Glutamatergic neuron (in vitro differentiated cells): Measurements from ENCODE around the gene TMPRSS2. TPM values are rescaled to one million over a fixed set of nuclear protein-coding genes. Genes with fewer than 3 reads are reported as not detected.

Source experiments
- DNase-seq: peaks from one replicate; pipeline ENCODE4 v3.0.0; 2022
- H3K27ac Mint-ChIP-seq: one replicate; pipeline ENCODE4 v1.8.0; 2020; ENCODE audit warnings: mild to moderate bottlenecking, mixed read lengths, inconsistent platforms; ENCODE audit not compliant: unreplicated experiment
- H3K27me3 Mint-ChIP-seq: one replicate; pipeline ENCODE4 v1.8.0; 2020; ENCODE audit warnings: mild to moderate bottlenecking, moderate library complexity, mixed read lengths, inconsistent platforms; ENCODE audit not compliant: unreplicated experiment
- H3K36me3 Mint-ChIP-seq: one replicate; pipeline ENCODE4 v1.8.0; 2020; ENCODE audit warnings: mild to moderate bottlenecking, mixed read lengths, inconsistent platforms; ENCODE audit not compliant: unreplicated experiment
- H3K4me1 Mint-ChIP-seq: one replicate; pipeline ENCODE4 v1.8.0; 2020; ENCODE audit warnings: mild to moderate bottlenecking, low read depth, mixed read lengths, inconsistent platforms; ENCODE audit not compliant: unreplicated experiment
- H3K4me3 Mint-ChIP-seq: one replicate; pipeline ENCODE4 v1.8.0; 2020; ENCODE audit warnings: mild to moderate bottlenecking, mixed read lengths, inconsistent platforms; ENCODE audit not compliant: unreplicated experiment
- H3K9me3 Mint-ChIP-seq: one replicate; pipeline ENCODE4 v1.8.0; 2020; ENCODE audit warnings: mild to moderate bottlenecking, moderate library complexity, mixed read lengths, inconsistent platforms; ENCODE audit not compliant: unreplicated experiment
- total RNA-seq: library from RNA; stranded (reverse); fragmentation: NEBNext Ultra II Directional; extraction: Animal tissue kit (Norgen Biotek cat#: 25700); gene quantifications from one replicate; pipeline ENCODE4 v1.2.1, GENCODE V29; 2021; ENCODE audit not compliant: unreplicated experiment
- TF ChIP-seq, protein P1 (sequence below): fragments of 200-600 bp; sonication (generic); IDR thresholded peaks from one replicate; pipeline ENCODE4 v1.5.0; 2021; ENCODE audit not compliant: partially characterized antibody, unreplicated experiment

Gene TMPRSS2
- total RNA-seq, 1 donor from 2014 or later, result not detected

DNA sequence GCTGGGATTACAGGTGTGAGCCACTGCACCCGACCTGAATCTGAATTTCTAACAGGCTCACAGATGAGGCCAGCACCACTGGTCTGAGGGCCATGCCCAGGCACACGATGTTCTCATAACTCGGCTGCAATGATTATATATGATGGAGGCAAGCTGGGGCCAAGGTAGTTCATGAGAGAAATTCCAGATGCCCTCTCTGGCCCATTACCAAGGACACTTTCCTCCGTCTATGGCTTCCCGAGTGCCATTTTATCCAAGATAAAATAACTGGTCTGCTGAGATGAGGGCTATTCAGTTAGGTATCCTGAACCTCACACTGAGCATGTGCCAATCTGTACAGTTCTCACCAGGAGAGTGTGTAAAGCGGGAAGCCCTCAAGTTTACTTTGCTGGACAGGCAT, 16.5 kb downstream of the TMPRSS2 start:
- Mint-ChIP-seq H3K4me3 (no peak overlapping the region), H3K36me3 (no peaks in the 10 kb centered on the region), H3K27me3 (no peaks in the 10 kb centered on the region), H3K4me1 (no peaks in the 10 kb centered on the region), H3K9me3 (no peaks in the 10 kb centered on the region), H3K27ac (no peak overlapping the region)
- DNase-seq, result no peak
- TF ChIP-seq, protein P1, sequence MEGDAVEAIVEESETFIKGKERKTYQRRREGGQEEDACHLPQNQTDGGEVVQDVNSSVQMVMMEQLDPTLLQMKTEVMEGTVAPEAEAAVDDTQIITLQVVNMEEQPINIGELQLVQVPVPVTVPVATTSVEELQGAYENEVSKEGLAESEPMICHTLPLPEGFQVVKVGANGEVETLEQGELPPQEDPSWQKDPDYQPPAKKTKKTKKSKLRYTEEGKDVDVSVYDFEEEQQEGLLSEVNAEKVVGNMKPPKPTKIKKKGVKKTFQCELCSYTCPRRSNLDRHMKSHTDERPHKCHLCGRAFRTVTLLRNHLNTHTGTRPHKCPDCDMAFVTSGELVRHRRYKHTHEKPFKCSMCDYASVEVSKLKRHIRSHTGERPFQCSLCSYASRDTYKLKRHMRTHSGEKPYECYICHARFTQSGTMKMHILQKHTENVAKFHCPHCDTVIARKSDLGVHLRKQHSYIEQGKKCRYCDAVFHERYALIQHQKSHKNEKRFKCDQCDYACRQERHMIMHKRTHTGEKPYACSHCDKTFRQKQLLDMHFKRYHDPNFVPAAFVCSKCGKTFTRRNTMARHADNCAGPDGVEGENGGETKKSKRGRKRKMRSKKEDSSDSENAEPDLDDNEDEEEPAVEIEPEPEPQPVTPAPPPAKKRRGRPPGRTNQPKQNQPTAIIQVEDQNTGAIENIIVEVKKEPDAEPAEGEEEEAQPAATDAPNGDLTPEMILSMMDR, result no peak

GRCh38 chr21:41490330-41490729, 17.6 kb downstream of the TMPRSS2 start:
- Mint-ChIP-seq H3K27ac (no peak overlapping the region), H3K4me3 (no peak overlapping the region), H3K36me3 (no peaks in the 10 kb centered on the region), H3K27me3 (no peaks in the 10 kb centered on the region), H3K9me3 (no peaks in the 10 kb centered on the region), H3K4me1 (no peaks in the 10 kb centered on the region)
- TF ChIP-seq, protein P1, result no peak
- DNase-seq, result no peak

DNA sequence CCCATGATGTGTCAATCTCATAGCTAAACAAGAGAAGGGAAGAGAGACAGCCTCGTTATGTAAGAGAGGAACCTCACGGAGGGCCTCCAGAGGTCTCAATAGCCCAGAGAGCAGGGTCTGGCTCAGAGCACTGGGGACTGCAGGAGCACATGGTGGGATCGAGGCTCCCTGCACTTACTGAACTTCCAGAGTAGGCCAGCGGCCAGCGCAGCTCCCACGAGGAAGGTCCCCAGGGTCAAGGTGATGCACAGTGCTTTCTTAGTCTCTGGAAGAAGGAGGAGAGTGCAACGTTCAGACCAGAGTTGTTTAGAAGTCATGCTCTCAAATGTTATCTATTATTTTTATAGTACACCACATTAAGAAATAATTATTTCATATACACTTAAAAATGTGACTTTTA, 18.6 kb downstream of the TMPRSS2 start:
- TF ChIP-seq, protein P1, result no peak
- Mint-ChIP-seq H3K27ac (no peak overlapping the region), H3K4me3 (no peak overlapping the region), H3K9me3 (no peaks in the 10 kb centered on the region), H3K4me1 (no peaks in the 10 kb centered on the region), H3K27me3 (no peaks in the 10 kb centered on the region), H3K36me3 (no peaks in the 10 kb centered on the region)
- DNase-seq, result no peak

- Mint-ChIP-seq H3K36me3 (no peaks in the 10 kb centered on the region), H3K27me3 (no peaks in the 10 kb centered on the region), H3K4me3 (no peak overlapping the region), H3K9me3 (no peaks in the 10 kb centered on the region), H3K4me1 (no peaks in the 10 kb centered on the region), H3K27ac (no peak overlapping the region)
- TF ChIP-seq, protein P1, result no peak
- DNase-seq, result no peak
Measured at GRCh38 chr21:41488080-41488479, 19.9 kb downstream of the TMPRSS2 start.

DNA sequence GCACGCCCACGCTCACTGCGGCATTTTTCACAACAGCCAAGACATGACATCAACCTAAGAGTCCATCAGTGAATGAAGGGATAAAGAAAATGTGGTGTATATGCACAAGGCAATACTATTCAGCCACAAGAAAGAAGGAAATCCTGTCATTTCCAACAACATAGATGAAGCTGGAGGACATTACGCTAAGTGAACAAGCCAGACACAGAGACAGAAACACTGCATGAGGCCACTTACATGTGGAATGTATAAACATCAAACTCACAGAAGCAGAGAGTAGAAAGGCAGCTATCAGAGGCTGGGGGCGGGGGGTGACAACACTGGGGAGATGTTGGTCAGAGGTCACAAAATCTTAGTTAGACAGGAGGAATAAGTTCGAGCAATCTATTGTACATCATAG, 20.9 kb downstream of the TMPRSS2 start:
- TF ChIP-seq, protein P1, result no peak
- no peak for DNase-seq
- H3K9me3 Mint-ChIP-seq, result no peaks in the 10 kb centered on the region
- H3K27me3 Mint-ChIP-seq, result no peaks in the 10 kb centered on the region
- H3K36me3 Mint-ChIP-seq, result no peaks in the 10 kb centered on the region
- no peak overlapping the region for H3K4me3 Mint-ChIP-seq
- peak overlapping the region; percentile 41 for H3K27ac Mint-ChIP-seq
- no peaks in the 10 kb centered on the region for H3K4me1 Mint-ChIP-seq
